ENCODE measurements around the gene SPTLC1. TPM values are rescaled to one million over a fixed set of nuclear protein-coding genes. Genes with fewer than 3 reads are reported as not detected.
"Not testable (repeated sequence)": the region's sequence is repeated elsewhere in the genome, so short reads cannot be mapped to it uniquely, and the experiment has no call there.

The SPTLC1 gene
- total RNA-seq, 1 donor from 2014 or later = 65.4 TPM

GRCh38 chr9:92147852-92148180 is 32.6 kb upstream of the SPTLC1 start:
- Histone ChIP-seq H3K4me1 (peaks cover 21% of the 10 kb centered on the region), H3K27ac (peak overlapping the region; percentile 72), H3K27me3 (ENCODE audit: low read depth) (no peaks in the 10 kb centered on the region), H3K36me3 (no peaks in the 10 kb centered on the region), H3K4me3 (no peak overlapping the region), H3K9me3 (no peaks in the 10 kb centered on the region)
- TF ChIP-seq, protein P1, sequence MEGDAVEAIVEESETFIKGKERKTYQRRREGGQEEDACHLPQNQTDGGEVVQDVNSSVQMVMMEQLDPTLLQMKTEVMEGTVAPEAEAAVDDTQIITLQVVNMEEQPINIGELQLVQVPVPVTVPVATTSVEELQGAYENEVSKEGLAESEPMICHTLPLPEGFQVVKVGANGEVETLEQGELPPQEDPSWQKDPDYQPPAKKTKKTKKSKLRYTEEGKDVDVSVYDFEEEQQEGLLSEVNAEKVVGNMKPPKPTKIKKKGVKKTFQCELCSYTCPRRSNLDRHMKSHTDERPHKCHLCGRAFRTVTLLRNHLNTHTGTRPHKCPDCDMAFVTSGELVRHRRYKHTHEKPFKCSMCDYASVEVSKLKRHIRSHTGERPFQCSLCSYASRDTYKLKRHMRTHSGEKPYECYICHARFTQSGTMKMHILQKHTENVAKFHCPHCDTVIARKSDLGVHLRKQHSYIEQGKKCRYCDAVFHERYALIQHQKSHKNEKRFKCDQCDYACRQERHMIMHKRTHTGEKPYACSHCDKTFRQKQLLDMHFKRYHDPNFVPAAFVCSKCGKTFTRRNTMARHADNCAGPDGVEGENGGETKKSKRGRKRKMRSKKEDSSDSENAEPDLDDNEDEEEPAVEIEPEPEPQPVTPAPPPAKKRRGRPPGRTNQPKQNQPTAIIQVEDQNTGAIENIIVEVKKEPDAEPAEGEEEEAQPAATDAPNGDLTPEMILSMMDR (IDR thresholded peaks at IDR 0.05) = no peak
- peak in 1 of 2 donors; percentile 22 for ATAC-seq
- DNase-seq = no peak
- intact Hi-C loops (cut with DNase I) = no loop called here

GRCh38 chr9:92147030-92147851 is 32.0 kb upstream of the SPTLC1 start:
- Histone ChIP-seq H3K27me3 (ENCODE audit: low read depth) (peaks cover 4% of the 10 kb centered on the region), H3K27ac (peak overlapping the region; percentile 72), H3K36me3 (no peaks in the 10 kb centered on the region), H3K4me3 (peak overlapping the region; percentile 13), H3K9me3 (no peaks in the 10 kb centered on the region), H3K4me1 (peaks cover 18% of the 10 kb centered on the region)
- TF ChIP-seq, protein P1 (IDR thresholded peaks at IDR 0.05) = no peak
- ATAC-seq (peak; percentile 83 to 85), DNase-seq (peak; percentile 75)
- intact Hi-C loops (cut with DNase I) = no loop called here

GRCh38 chr9:92146610-92147009 is 31.4 kb upstream of the SPTLC1 start:
- ATAC-seq = peak; percentile 46 to 54
- Histone ChIP-seq H3K36me3 (no peaks in the 10 kb centered on the region), H3K4me3 (peak overlapping the region; percentile 13), H3K27me3 (ENCODE audit: low read depth) (peaks cover 10% of the 10 kb centered on the region), H3K4me1 (peaks cover 14% of the 10 kb centered on the region), H3K9me3 (no peaks in the 10 kb centered on the region), H3K27ac (peak overlapping the region; percentile 72)
- intact Hi-C loops (cut with DNase I) = no loop called here
- TF ChIP-seq, protein P1 (IDR thresholded peaks at IDR 0.05) = no peak
- DNase-seq = no peak

DNA sequence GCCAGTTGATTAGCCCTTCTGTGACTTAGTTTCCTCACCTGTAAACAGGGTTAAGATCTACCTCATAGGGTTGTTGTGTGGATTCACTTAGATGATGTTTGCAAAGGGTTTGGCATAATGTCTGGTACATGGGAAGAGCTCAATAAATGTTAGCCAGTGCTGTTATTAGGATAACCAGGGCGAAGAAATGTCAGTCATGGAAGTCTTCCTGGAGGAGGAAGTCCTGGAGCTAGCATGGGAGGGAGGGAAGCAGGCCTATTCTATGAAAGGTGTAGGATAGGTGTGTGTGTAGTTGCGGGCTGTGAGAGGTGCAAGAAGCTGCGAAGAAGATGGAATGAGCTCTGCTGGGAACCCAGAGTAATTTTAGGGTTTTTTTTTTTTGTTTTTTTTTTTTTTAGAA is 30.6 kb upstream of the SPTLC1 start:
- Histone ChIP-seq H3K4me1 (peaks cover 17% of the 10 kb centered on the region), H3K27me3 (ENCODE audit: low read depth) (peaks cover 18% of the 10 kb centered on the region)
- H3K9me3 ChIP-seq; ATAC-seq; H3K27ac ChIP-seq; H3K4me3 ChIP-seq; intact Hi-C loops (cut with DNase I); DNase-seq; H3K36me3 ChIP-seq: not testable (repeated sequence)

GRCh38 chr9:92142329-92142728 is 27.1 kb upstream of the SPTLC1 start:
- ATAC-seq (no peak), DNase-seq (no peak)
- Histone ChIP-seq H3K4me1 (peaks cover 18% of the 10 kb centered on the region), H3K36me3 (no peaks in the 10 kb centered on the region), H3K27ac (no peak overlapping the region), H3K9me3 (no peaks in the 10 kb centered on the region), H3K27me3 (ENCODE audit: low read depth) (peaks cover 22% of the 10 kb centered on the region), H3K4me3 (no peak overlapping the region)
- intact Hi-C loops (cut with DNase I) = no loop called here
- TF ChIP-seq, protein P1 (IDR thresholded peaks at IDR 0.05) = no peak

Data from lower lobe of right lung (tissue), 2 donors.